ENCODE data around the gene SEMA7A. TPM values are rescaled to one million over a fixed set of nuclear protein-coding genes. Genes with fewer than 3 reads are reported as not detected.

The SEMA7A gene
- total RNA-seq, 1 experiment from 2014 or later = 74.8 TPM

DNA sequence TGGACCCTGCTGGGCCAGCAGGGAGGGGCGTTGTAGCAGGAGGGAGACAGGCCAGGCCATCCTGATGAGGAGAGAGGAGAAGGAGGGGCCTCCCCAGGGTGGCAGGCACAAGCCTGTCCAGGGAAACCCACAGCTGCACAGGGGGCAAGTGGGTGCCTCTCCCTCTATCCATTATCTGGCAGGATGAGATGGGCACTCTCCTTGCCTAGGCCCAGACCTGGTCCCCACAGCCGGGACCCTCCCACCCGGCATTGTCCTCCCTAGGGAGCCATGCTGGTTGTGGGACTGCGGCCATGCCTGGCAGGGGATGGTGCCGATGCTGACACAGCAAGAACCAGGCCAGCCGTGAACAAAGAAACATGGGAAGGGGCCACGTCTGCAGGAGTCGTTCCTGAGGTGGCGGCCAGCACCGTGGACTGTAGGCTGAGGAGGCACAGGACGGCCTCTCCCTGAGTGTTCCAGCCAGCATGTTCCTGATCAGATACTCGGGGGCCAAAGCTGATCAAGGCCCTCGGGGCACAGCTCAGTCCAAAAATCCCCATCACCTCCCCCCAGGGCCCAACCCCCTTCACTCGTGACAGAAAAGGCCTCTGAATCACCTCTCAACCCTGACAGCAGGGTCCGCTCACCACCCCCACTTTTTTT, 47.1 kb downstream of the SEMA7A start:
- CTCF ChIA-PET = no interaction called here
- Mint-ChIP-seq H3K4me1 (ENCODE audit: low read depth, unreplicated experiment) (peaks cover 87% of the 10 kb centered on the region), H3K9me3 (ENCODE audit: low read depth, unreplicated experiment) (peaks cover 2% of the 10 kb centered on the region), H3K27ac (ENCODE audit: unreplicated experiment) (peak overlapping the region; percentile 90), H3K27me3 (ENCODE audit: unreplicated experiment) (no peaks in the 10 kb centered on the region), H3K36me3 (ENCODE audit: insufficient read depth, unreplicated experiment) (peaks cover 18% of the 10 kb centered on the region), H3K4me3 (ENCODE audit: low read depth, unreplicated experiment) (no peak overlapping the region)
- BruUV-seq (replicated peaks) = no TSS peak
- no peak for DNase-seq
- intact Hi-C loops (cut with micrococcal nuclease; ENCODE audit: unreplicated experiment) = no loop called here
- no peak for TF ChIP-seq CTCF (IDR thresholded peaks at IDR 0.05; ENCODE audit: unreplicated experiment)

GRCh38 chr15:74385733-74386132, 48.0 kb downstream of the SEMA7A start:
- DNase-seq = no peak
- no peak overlapping the region for H3K4me3 Mint-ChIP-seq (ENCODE audit: low read depth, unreplicated experiment)
- intact Hi-C loops (cut with micrococcal nuclease; ENCODE audit: unreplicated experiment) = no loop called here
- H3K9me3 Mint-ChIP-seq (ENCODE audit: low read depth, unreplicated experiment) = peaks cover 2% of the 10 kb centered on the region
- H3K4me1 Mint-ChIP-seq (ENCODE audit: low read depth, unreplicated experiment) = peaks cover 87% of the 10 kb centered on the region
- no TSS peak for BruUV-seq (replicated peaks)
- peak overlapping the region; percentile 90 for H3K27ac Mint-ChIP-seq (ENCODE audit: unreplicated experiment)
- no peak for TF ChIP-seq CTCF (IDR thresholded peaks at IDR 0.05; ENCODE audit: unreplicated experiment)
- CTCF ChIA-PET = interaction anchor here (0.7 to 2.6 kb wide), 9 partner anchors 9 to 52 kb away, joined by 3 to 25 read pairs (median 5); no protein-coding TSS in a partner anchor
- H3K36me3 Mint-ChIP-seq (ENCODE audit: insufficient read depth, unreplicated experiment) = peaks cover 19% of the 10 kb centered on the region
- no peaks in the 10 kb centered on the region for H3K27me3 Mint-ChIP-seq (ENCODE audit: unreplicated experiment)

GRCh38 chr15:74384881-74385643, 48.7 kb downstream of the SEMA7A start:
- BruUV-seq (replicated peaks) = no TSS peak
- intact Hi-C loops (cut with micrococcal nuclease; ENCODE audit: unreplicated experiment) = no loop called here
- peaks cover 25% of the 10 kb centered on the region for H3K36me3 Mint-ChIP-seq (ENCODE audit: insufficient read depth, unreplicated experiment)
- no peaks in the 10 kb centered on the region for H3K9me3 Mint-ChIP-seq (ENCODE audit: low read depth, unreplicated experiment)
- TF ChIP-seq CTCF (IDR thresholded peaks at IDR 0.05; ENCODE audit: unreplicated experiment) = no peak
- H3K27me3 Mint-ChIP-seq (ENCODE audit: unreplicated experiment) = no peaks in the 10 kb centered on the region
- H3K4me1 Mint-ChIP-seq (ENCODE audit: low read depth, unreplicated experiment) = peaks cover 87% of the 10 kb centered on the region
- CTCF ChIA-PET = interaction anchor here (0.7 to 2.6 kb wide), 17 partner anchors 9 to 1067 kb away, joined by 3 to 25 read pairs (median 4); no protein-coding TSS in a partner anchor
- peak overlapping the region; percentile 90 for H3K27ac Mint-ChIP-seq (ENCODE audit: unreplicated experiment)
- no peak overlapping the region for H3K4me3 Mint-ChIP-seq (ENCODE audit: low read depth, unreplicated experiment)
- DNase-seq = peak; percentile 84

GRCh38 chr15:74384566-74384880, 49.2 kb downstream of the SEMA7A start:
- H3K9me3 Mint-ChIP-seq (ENCODE audit: low read depth, unreplicated experiment) = no peaks in the 10 kb centered on the region
- peaks cover 25% of the 10 kb centered on the region for H3K36me3 Mint-ChIP-seq (ENCODE audit: insufficient read depth, unreplicated experiment)
- no peak for DNase-seq
- H3K4me1 Mint-ChIP-seq (ENCODE audit: low read depth, unreplicated experiment) = peaks cover 87% of the 10 kb centered on the region
- BruUV-seq (replicated peaks) = TSS peak; percentile 74
- CTCF ChIA-PET = interaction anchor here (0.9 to 2.6 kb wide), 12 partner anchors 9 to 100 kb away, joined by 3 to 25 read pairs (median 4); no protein-coding TSS in a partner anchor
- no peak for TF ChIP-seq CTCF (IDR thresholded peaks at IDR 0.05; ENCODE audit: unreplicated experiment)
- H3K27me3 Mint-ChIP-seq (ENCODE audit: unreplicated experiment) = no peaks in the 10 kb centered on the region
- H3K27ac Mint-ChIP-seq (ENCODE audit: unreplicated experiment) = peak overlapping the region; percentile 90
- H3K4me3 Mint-ChIP-seq (ENCODE audit: low read depth, unreplicated experiment) = peak overlapping the region; percentile 32
- intact Hi-C loops (cut with micrococcal nuclease; ENCODE audit: unreplicated experiment) = no loop called here
